WERI-Rb-1 (cell line): ENCODE results near the gene IL6.

Experiments used
- DNase-seq: peaks from one replicate; pipeline ENCODE4 v3.0.0-alpha.2; 2020
- H3K27ac ChIP-seq: fragments of 250-450 bp; sonication (Bioruptor Pico); 2 replicates; pipeline ENCODE4 v1.5.1; 2020; ENCODE audit warnings: mild to moderate bottlenecking, moderate library complexity
- H3K27me3 ChIP-seq: fragments of 250-450 bp; sonication (Bioruptor Pico); 2 replicates; pipeline ENCODE4 v1.5.1; 2021; ENCODE audit warnings: mild to moderate bottlenecking, low read depth, moderate library complexity; ENCODE audit not compliant: insufficient read depth, severe bottlenecking
- H3K36me3 ChIP-seq: fragments of 250-450 bp; sonication (Bioruptor Pico); 2 replicates; pipeline ENCODE4 v1.5.1; 2020; ENCODE audit warnings: mild to moderate bottlenecking, moderate library complexity
- H3K4me3 ChIP-seq: 2 replicates; pipeline ENCODE4 v1.5.1; 2011; ENCODE audit warnings: low read depth, mild to moderate bottlenecking, control low read depth, low read length
- H3K9me3 ChIP-seq: fragments of 250-450 bp; sonication (Bioruptor Pico); 2 replicates; pipeline ENCODE4 v1.5.1; 2021; ENCODE audit warnings: mild to moderate bottlenecking, moderate library complexity; ENCODE audit not compliant: severe bottlenecking
- CTCF ChIP-seq: IDR thresholded peaks from 2 replicates; pipeline ENCODE4 v1.5.1; 2011; ENCODE audit warnings: low read depth, mild to moderate bottlenecking, control low read depth, inconsistent platforms, low read length

IL6 gene

GRCh38 chr7:22733761-22734160 is 6.8 kb downstream of the IL6 start:
- H3K27me3 ChIP-seq: no peaks in the 10 kb centered on the region
- no peak for DNase-seq
- no peak overlapping the region for H3K4me3 ChIP-seq
- TF ChIP-seq CTCF: no peak
- no peaks in the 10 kb centered on the region for H3K36me3 ChIP-seq
- no peak overlapping the region for H3K27ac ChIP-seq
- H3K9me3 ChIP-seq: no peaks in the 10 kb centered on the region

- no peaks in the 10 kb centered on the region for H3K27me3 ChIP-seq
- no peak overlapping the region for H3K27ac ChIP-seq
- H3K9me3 ChIP-seq: no peaks in the 10 kb centered on the region
- no peak for DNase-seq
- H3K36me3 ChIP-seq: no peaks in the 10 kb centered on the region
- TF ChIP-seq CTCF: no peak
- no peak overlapping the region for H3K4me3 ChIP-seq
Observed at GRCh38 chr7:22743014-22743413, 16.0 kb downstream of the IL6 start.

- Histone ChIP-seq H3K27ac (no peak overlapping the region), H3K36me3 (no peaks in the 10 kb centered on the region), H3K4me3 (no peak overlapping the region), H3K27me3 (no peaks in the 10 kb centered on the region), H3K9me3 (no peaks in the 10 kb centered on the region)
- no peak for TF ChIP-seq CTCF
- no peak for DNase-seq
Observed at GRCh38 chr7:22751341-22751740, 24.3 kb downstream of the IL6 start.

- no peak overlapping the region for H3K27ac ChIP-seq
- no peaks in the 10 kb centered on the region for H3K9me3 ChIP-seq
- no peak for TF ChIP-seq CTCF
- H3K36me3 ChIP-seq: no peaks in the 10 kb centered on the region
- no peak for DNase-seq
- H3K27me3 ChIP-seq: no peaks in the 10 kb centered on the region
- H3K4me3 ChIP-seq: no peak overlapping the region
Observed at GRCh38 chr7:22757338-22757994, 30.5 kb downstream of the IL6 start.

GRCh38 chr7:22758576-22758975 is 31.6 kb downstream of the IL6 start:
- TF ChIP-seq CTCF: no peak
- H3K27me3 ChIP-seq: no peaks in the 10 kb centered on the region
- DNase-seq: no peak

GRCh38 chr7:22759721-22760120 is 32.7 kb downstream of the IL6 start:
- H3K27me3 ChIP-seq: no peaks in the 10 kb centered on the region
- no peak overlapping the region for H3K4me3 ChIP-seq
- H3K27ac ChIP-seq: no peak overlapping the region
- no peaks in the 10 kb centered on the region for H3K36me3 ChIP-seq
- DNase-seq: no peak
- no peak for TF ChIP-seq CTCF
- H3K9me3 ChIP-seq: no peaks in the 10 kb centered on the region

More at GRCh38 chr7:22758576-22758975, 31.6 kb downstream of the IL6 start:
- Histone ChIP-seq H3K27ac (no peak overlapping the region), H3K9me3 (no peaks in the 10 kb centered on the region), H3K36me3 (no peaks in the 10 kb centered on the region), H3K4me3 (no peak overlapping the region)
